ENCODE results near the gene RASSF1.

DNA sequence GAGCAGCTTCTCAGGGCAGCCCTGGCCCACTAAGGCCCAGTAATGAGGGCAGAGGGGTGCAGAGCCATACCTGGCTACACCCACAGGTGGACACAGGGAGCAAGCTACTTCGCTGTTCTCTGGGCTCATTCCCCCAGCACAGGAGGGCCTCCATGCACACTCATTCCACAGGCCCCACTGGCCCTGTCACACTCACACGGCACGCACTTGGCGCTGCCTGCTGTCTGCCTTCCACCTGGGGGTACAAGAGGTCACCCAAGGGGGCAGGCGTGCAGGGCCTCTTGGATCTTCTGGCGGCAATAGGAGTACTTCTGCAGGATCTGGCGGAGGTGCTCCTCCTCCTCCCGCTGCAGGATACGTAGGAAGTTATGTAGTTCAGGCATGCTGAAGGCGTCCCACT, 10.3 kb downstream of the RASSF1 start:
- no peak for TF ChIP-seq REST (IDR thresholded peaks at IDR 0.05; ENCODE audit: borderline replicate concordance)
- TF ChIP-seq EZH2 (IDR thresholded peaks at IDR 0.05; ENCODE audit: borderline replicate concordance, insufficient read depth, low read length, poor library complexity, severe bottlenecking) = no peak
- TF ChIP-seq CTCF (IDR thresholded peaks at IDR 0.05; ENCODE audit: poor library complexity, severe bottlenecking) = no peak
- TF ChIP-seq SMC3 (conservative IDR thresholded peaks at IDR 0.05; ENCODE audit: poor library complexity) = no peak
